HG03280 (cell line): ENCODE results near the gene ARRDC1.

ENCODE experiments used
- ATAC-seq: cut with Tn5 transposase; IDR thresholded peaks from one replicate; pipeline ENCODE4 v1.9.1; 2021; ENCODE audit warnings: mild to moderate bottlenecking, moderate library complexity; ENCODE audit not compliant: unreplicated experiment

Gene ARRDC1

GRCh38 chr9:137632230-137633161 lies 27.0 kb downstream of the ARRDC1 start:
- ATAC-seq: no peak

- ATAC-seq: no peak
Measured at GRCh38 chr9:137634016-137634415, 28.5 kb downstream of the ARRDC1 start.

GRCh38 chr9:137638680-137639079 lies 33.2 kb downstream of the ARRDC1 start:
- ATAC-seq: no peak

- ATAC-seq: no peak
Measured at GRCh38 chr9:137639303-137640051, 34.0 kb downstream of the ARRDC1 start.

GRCh38 chr9:137640862-137641261 lies 35.4 kb downstream of the ARRDC1 start:
- no peak for ATAC-seq

GRCh38 chr9:137642118-137642601 lies 36.7 kb downstream of the ARRDC1 start:
- no peak for ATAC-seq

- ATAC-seq: no peak
Measured at GRCh38 chr9:137642892-137643291, 37.4 kb downstream of the ARRDC1 start.

- no peak for ATAC-seq
Measured at GRCh38 chr9:137643921-137644320, 38.4 kb downstream of the ARRDC1 start.

GRCh38 chr9:137645211-137645610 lies 39.7 kb downstream of the ARRDC1 start:
- ATAC-seq: no peak

- no peak for ATAC-seq
Measured at GRCh38 chr9:137646341-137646740, 40.9 kb downstream of the ARRDC1 start.

GRCh38 chr9:137647096-137647714 lies 41.7 kb downstream of the ARRDC1 start:
- no peak for ATAC-seq

- ATAC-seq: no peak
Measured at GRCh38 chr9:137648396-137648795, 42.9 kb downstream of the ARRDC1 start.

GRCh38 chr9:137649553-137649952 lies 44.1 kb downstream of the ARRDC1 start:
- no peak for ATAC-seq

GRCh38 chr9:137650259-137650658 lies 44.8 kb downstream of the ARRDC1 start:
- ATAC-seq: no peak

- ATAC-seq: no peak
Measured at GRCh38 chr9:137650779-137651178, 45.3 kb downstream of the ARRDC1 start.

- ATAC-seq: no peak
Measured at GRCh38 chr9:137656416-137656815, 50.9 kb downstream of the ARRDC1 start.

GRCh38 chr9:137657606-137658005 lies 52.1 kb downstream of the ARRDC1 start:
- ATAC-seq: no peak

- no peak for ATAC-seq
Measured at GRCh38 chr9:137658781-137659180, 53.3 kb downstream of the ARRDC1 start.

- ATAC-seq: no peak
Measured at GRCh38 chr9:137660144-137660543, 54.7 kb downstream of the ARRDC1 start.

- no peak for ATAC-seq
Measured at GRCh38 chr9:137663584-137663983, 58.1 kb downstream of the ARRDC1 start.

- ATAC-seq: no peak
Measured at GRCh38 chr9:137664676-137665075, 59.2 kb downstream of the ARRDC1 start.
